Activated B cell treated with CpG ODN at 0.5 μM for 24 hours (primary cell): ENCODE measurements around the gene NSL1. TPM values are rescaled to one million over a fixed set of nuclear protein-coding genes. Genes with fewer than 3 reads are reported as not detected.
A peak's percentile ranks its signal among the peaks of the same experiment; 100 is the strongest.

ENCODE experiments used
- ATAC-seq: fragments of 200-7000 bp; cut with Tn5 transposase; one replicate; pipeline ENCODE4 v1.10.0; 2021; ENCODE audit warnings: low read depth, mild to moderate bottlenecking, moderate library complexity
- CTCF ChIA-PET: fragments of 350-600 bp; sonication (Branson Sonifier 250); formaldehyde crosslinking; loops from one replicate; lab custom pipeline; 2021; ENCODE audit warnings: antibody characterized with exemption; lab: Charles Lee
- POLR2A ChIA-PET: fragments of 350-600 bp; sonication (Branson Sonifier 250); formaldehyde crosslinking; loops from one replicate; lab custom pipeline; 2021; ENCODE audit warnings: antibody characterized with exemption; lab: Charles Lee
- DNase-seq: peaks from one replicate; pipeline ENCODE4 v3.0.0; 2022
- H3K27ac Mint-ChIP-seq: one replicate; pipeline ENCODE4 v1.8.0; 2020; ENCODE audit warnings: mixed read lengths
- H3K27me3 Mint-ChIP-seq: one replicate; pipeline ENCODE4 v1.8.0; 2021; ENCODE audit warnings: mixed read lengths
- H3K36me3 Mint-ChIP-seq: one replicate; pipeline ENCODE4 v1.8.0; 2021; ENCODE audit warnings: low read depth, mixed read lengths
- H3K4me1 Mint-ChIP-seq: one replicate; pipeline ENCODE4 v1.8.0; 2021; ENCODE audit warnings: mixed read lengths
- H3K4me3 Mint-ChIP-seq: one replicate; pipeline ENCODE4 v1.8.0; 2020; ENCODE audit warnings: mild to moderate bottlenecking, mixed read lengths
- H3K9me3 Mint-ChIP-seq: one replicate; pipeline ENCODE4 v1.8.0; 2020; ENCODE audit warnings: mixed read lengths
- intact Hi-C: fragments of 100-400 bp; cut with micrococcal nuclease; formaldehyde crosslinking; loops from one replicate; pipeline ENCODE4 v1.15.1; 2024
- total RNA-seq: library from RNA; stranded (reverse); gene quantifications from 2 replicates; pipeline ENCODE4 v1.2.3, GENCODE V29; 2022
- TF ChIP-seq, protein P1 (sequence below): fragments of 200-600 bp; IDR thresholded peaks from one replicate; pipeline ENCODE4 v1.8.0; 2022; ENCODE audit warnings: antibody characterized with exemption, mild to moderate bottlenecking

Gene NSL1
- total RNA-seq, 1 donor from 2014 or later, result 44.5 TPM

- intact Hi-C loops, result loop anchor here (1.0 kb wide), 1 partner anchor 52 kb away; no protein-coding TSS in a partner anchor
- POLR2A ChIA-PET, result interaction anchor here (1.3 to 2.3 kb wide), 4 partner anchors 42 to 145 kb away, joined by 4 to 7 read pairs (median 6); partner anchors contain the start of genes ATF3 and BATF3
- no peak for DNase-seq
These were observed 38.6 kb downstream of the NSL1 start for GRCh38 chr1:212752934-212753497.

GRCh38 chr1:212752252-212752933 lies 39.2 kb downstream of the NSL1 start:
- Mint-ChIP-seq H3K27ac (peak overlapping the region; percentile 77), H3K36me3 (peaks cover 10% of the 10 kb centered on the region), H3K9me3 (no peaks in the 10 kb centered on the region), H3K4me3 (peak overlapping the region; percentile 50), H3K27me3 (no peaks in the 10 kb centered on the region), H3K4me1 (peaks cover 49% of the 10 kb centered on the region)
- ChIA-PET CTCF (interaction anchor here (1.4 kb wide), 1 partner anchor 87 kb away, joined by 3 read pairs; no protein-coding TSS in a partner anchor), POLR2A (interaction anchor here (0.5 to 2.3 kb wide), 7 partner anchors 9 to 1073 kb away, joined by 3 to 9 read pairs (median 4); partner anchors contain the start of gene ATF3)
- intact Hi-C loops, result loop anchor here (1.0 kb wide), 1 partner anchor 51 kb away; no protein-coding TSS in a partner anchor
- ATAC-seq (peak; percentile 42), DNase-seq (no peak)
- TF ChIP-seq, protein P1, sequence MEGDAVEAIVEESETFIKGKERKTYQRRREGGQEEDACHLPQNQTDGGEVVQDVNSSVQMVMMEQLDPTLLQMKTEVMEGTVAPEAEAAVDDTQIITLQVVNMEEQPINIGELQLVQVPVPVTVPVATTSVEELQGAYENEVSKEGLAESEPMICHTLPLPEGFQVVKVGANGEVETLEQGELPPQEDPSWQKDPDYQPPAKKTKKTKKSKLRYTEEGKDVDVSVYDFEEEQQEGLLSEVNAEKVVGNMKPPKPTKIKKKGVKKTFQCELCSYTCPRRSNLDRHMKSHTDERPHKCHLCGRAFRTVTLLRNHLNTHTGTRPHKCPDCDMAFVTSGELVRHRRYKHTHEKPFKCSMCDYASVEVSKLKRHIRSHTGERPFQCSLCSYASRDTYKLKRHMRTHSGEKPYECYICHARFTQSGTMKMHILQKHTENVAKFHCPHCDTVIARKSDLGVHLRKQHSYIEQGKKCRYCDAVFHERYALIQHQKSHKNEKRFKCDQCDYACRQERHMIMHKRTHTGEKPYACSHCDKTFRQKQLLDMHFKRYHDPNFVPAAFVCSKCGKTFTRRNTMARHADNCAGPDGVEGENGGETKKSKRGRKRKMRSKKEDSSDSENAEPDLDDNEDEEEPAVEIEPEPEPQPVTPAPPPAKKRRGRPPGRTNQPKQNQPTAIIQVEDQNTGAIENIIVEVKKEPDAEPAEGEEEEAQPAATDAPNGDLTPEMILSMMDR, result no peak

More at GRCh38 chr1:212752934-212753497, 38.6 kb downstream of the NSL1 start:
- no peaks in the 10 kb centered on the region for H3K27me3 Mint-ChIP-seq
- CTCF ChIA-PET, result interaction anchor here (1.6 kb wide), 1 partner anchor 242 kb away, joined by 4 read pairs; no protein-coding TSS in a partner anchor
- TF ChIP-seq, protein P1, result no peak
- H3K27ac Mint-ChIP-seq, result peak overlapping the region; percentile 77
- H3K36me3 Mint-ChIP-seq, result peaks cover 12% of the 10 kb centered on the region
- ATAC-seq, result peak; percentile 6
- H3K4me3 Mint-ChIP-seq, result peak overlapping the region; percentile 50
- no peaks in the 10 kb centered on the region for H3K9me3 Mint-ChIP-seq
- H3K4me1 Mint-ChIP-seq, result peaks cover 49% of the 10 kb centered on the region

DNA sequence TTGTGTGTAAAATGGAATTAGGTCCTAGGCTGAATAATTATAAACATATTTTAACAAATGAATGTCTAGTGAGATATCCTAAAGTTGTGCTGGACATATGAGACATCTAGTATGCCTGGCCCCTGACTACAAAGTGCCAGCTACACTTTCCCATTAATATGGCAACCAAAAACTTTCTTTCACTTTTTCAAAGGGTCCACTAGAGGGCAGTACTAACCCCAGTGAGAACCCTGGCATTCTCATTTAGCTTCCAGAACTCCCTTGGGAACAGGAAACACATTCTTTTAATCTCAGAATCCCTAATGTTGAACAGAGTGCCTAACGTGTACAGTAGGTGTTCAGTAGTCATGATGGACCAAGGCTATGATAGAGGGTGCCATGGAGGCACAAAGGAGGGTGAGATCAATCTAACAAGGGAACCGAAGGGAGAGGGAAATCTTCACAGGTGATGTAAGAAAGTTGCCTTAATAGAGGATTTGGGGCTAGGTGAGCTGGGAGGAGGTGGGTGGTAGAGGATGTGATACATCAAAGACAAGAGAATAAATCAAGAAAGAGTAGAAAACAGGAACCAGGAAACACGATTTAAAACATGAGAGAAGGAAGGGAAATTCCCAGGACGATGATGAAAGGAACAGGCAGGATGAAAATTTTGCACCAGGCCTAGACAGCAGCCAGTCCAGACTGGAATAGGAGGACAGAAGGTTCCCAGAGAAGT lies 41.6 kb downstream of the NSL1 start:
- H3K9me3 Mint-ChIP-seq, result peaks cover 2% of the 10 kb centered on the region

GRCh38 chr1:212746546-212746945 lies 45.0 kb downstream of the NSL1 start:
- Mint-ChIP-seq H3K4me1 (peaks cover 22% of the 10 kb centered on the region), H3K27me3 (no peaks in the 10 kb centered on the region), H3K27ac (no peak overlapping the region), H3K36me3 (peaks cover 23% of the 10 kb centered on the region), H3K9me3 (peaks cover 2% of the 10 kb centered on the region), H3K4me3 (no peak overlapping the region)
- ChIA-PET POLR2A (interaction anchor here (0.6 kb wide), 2 partner anchors 16 to 261 kb away, joined by 4 to 5 read pairs; no protein-coding TSS in a partner anchor), CTCF (interaction anchor here (1.0 to 2.1 kb wide), 3 partner anchors 81 to 270 kb away, joined by 3 to 5 read pairs (median 4); no protein-coding TSS in a partner anchor)
- TF ChIP-seq, protein P1, result no peak
- ATAC-seq (no peak), DNase-seq (no peak)
- intact Hi-C loops, result no loop called here

More for the DNA sequence above, 41.6 kb downstream of the NSL1 start:
- Mint-ChIP-seq H3K27ac (peak overlapping the region; percentile 72), H3K36me3 (peaks cover 9% of the 10 kb centered on the region), H3K4me1 (peaks cover 54% of the 10 kb centered on the region), H3K4me3 (peak overlapping the region; percentile 4), H3K27me3 (no peaks in the 10 kb centered on the region)
- peak; percentile 56 for ATAC-seq
- TF ChIP-seq, protein P1, result peak; percentile 56
- ChIA-PET POLR2A (interaction anchor here (0.5 to 1.3 kb wide), 4 partner anchors 19 to 1142 kb away, joined by 3 to 4 read pairs (median 4); no protein-coding TSS in a partner anchor), CTCF (interaction anchor here (0.6 to 1.9 kb wide), 6 partner anchors 12 to 327 kb away, joined by 3 to 6 read pairs (median 4); no protein-coding TSS in a partner anchor)
- no peak for DNase-seq
- intact Hi-C loops, result no loop called here
